Brain microvascular endothelial cell (primary cell): ENCODE measurements around the gene ARMH4.

Experiments
- DNase-seq: peaks from one replicate; pipeline ENCODE4 v3.0.0-alpha.2; 2020
- H3K27ac ChIP-seq: fragments of 250-450 bp; sonication (Bioruptor Pico); 2 replicates; pipeline ENCODE4 v1.5.1; 2020; ENCODE audit warnings: mild to moderate bottlenecking, moderate library complexity
- H3K27me3 ChIP-seq: fragments of 250-450 bp; sonication (Bioruptor Pico); replicated peaks from 2 replicates; pipeline ENCODE4 v1.5.1; 2020; ENCODE audit warnings: mild to moderate bottlenecking
- H3K36me3 ChIP-seq: fragments of 250-450 bp; sonication (Bioruptor Pico); replicated peaks from 2 replicates; pipeline ENCODE4 v1.5.1; 2020; ENCODE audit warnings: mild to moderate bottlenecking
- H3K4me3 ChIP-seq: 2 replicates; pipeline ENCODE4 v1.5.1; 2011; ENCODE audit warnings: low read depth, mild to moderate bottlenecking, control low read depth, low read length, moderate library complexity
- CTCF ChIP-seq: IDR thresholded peaks from 2 replicates; pipeline ENCODE4 v1.5.1; 2011; ENCODE audit warnings: low read depth, mild to moderate bottlenecking, moderate library complexity, low read length, control low read depth, inconsistent platforms; ENCODE audit errors: missing control alignments
- in situ Hi-C: cut with HindIII; loops from 2 replicates; pipeline ENCODE4 v1.10.0; 2017; ENCODE audit warnings: low sequenced_read_pairs, low pct_ligation_motif_present

The ARMH4 gene

GRCh38 chr14:58150243-58150805 is 1.7 kb downstream of the ARMH4 start:
- peaks cover 24% of the 10 kb centered on the region for H3K27me3 ChIP-seq
- H3K36me3 ChIP-seq, result no peaks in the 10 kb centered on the region
- TF ChIP-seq CTCF, result no peak
- in situ Hi-C loops, result no loop called here
- DNase-seq, result no peak
- no peak overlapping the region for H3K4me3 ChIP-seq
- H3K27ac ChIP-seq, result no peak overlapping the region

GRCh38 chr14:58149196-58149595 is 2.8 kb downstream of the ARMH4 start:
- in situ Hi-C loops, result no loop called here
- Histone ChIP-seq H3K36me3 (no peaks in the 10 kb centered on the region), H3K27ac (no peak overlapping the region), H3K4me3 (no peak overlapping the region), H3K27me3 (peaks cover 24% of the 10 kb centered on the region)
- DNase-seq, result no peak
- no peak for TF ChIP-seq CTCF

GRCh38 chr14:58146399-58146798 is 5.6 kb downstream of the ARMH4 start:
- peaks cover 23% of the 10 kb centered on the region for H3K27me3 ChIP-seq
- H3K27ac ChIP-seq, result no peak overlapping the region
- no peak for TF ChIP-seq CTCF
- no peaks in the 10 kb centered on the region for H3K36me3 ChIP-seq
- H3K4me3 ChIP-seq, result no peak overlapping the region
- no peak for DNase-seq
- in situ Hi-C loops, result no loop called here

GRCh38 chr14:58145936-58146335 is 6.1 kb downstream of the ARMH4 start:
- Histone ChIP-seq H3K36me3 (no peaks in the 10 kb centered on the region), H3K4me3 (no peak overlapping the region), H3K27me3 (peaks cover 20% of the 10 kb centered on the region), H3K27ac (no peak overlapping the region)
- in situ Hi-C loops, result no loop called here
- DNase-seq, result no peak
- no peak for TF ChIP-seq CTCF

- H3K27me3 ChIP-seq, result peaks cover 3% of the 10 kb centered on the region
- no peaks in the 10 kb centered on the region for H3K36me3 ChIP-seq
- H3K4me3 ChIP-seq, result no peak overlapping the region
- no peak for TF ChIP-seq CTCF
- no peak for DNase-seq
- no peak overlapping the region for H3K27ac ChIP-seq
- in situ Hi-C loops, result no loop called here
Observed at GRCh38 chr14:58143106-58143505, 8.9 kb downstream of the ARMH4 start.

GRCh38 chr14:58141893-58142292 is 10.1 kb downstream of the ARMH4 start:
- no peak for DNase-seq
- Histone ChIP-seq H3K4me3 (no peak overlapping the region), H3K36me3 (no peaks in the 10 kb centered on the region), H3K27me3 (no peaks in the 10 kb centered on the region), H3K27ac (no peak overlapping the region)
- in situ Hi-C loops, result no loop called here
- TF ChIP-seq CTCF, result no peak
